ENCODE measurements around the gene PSMA1. TPM values are rescaled to one million over a fixed set of nuclear protein-coding genes. Genes with fewer than 3 reads are reported as not detected.

The PSMA1 gene
- total RNA-seq, 1 experiment from 2014 or later = 225 TPM

Other genes starting within 250 kb of the PSMA1 start
- gene RRAS2, start 161.2 kb downstream of the PSMA1 start, total RNA-seq (2014; rRNA removed) = 159 and 182 TPM in 2 replicates
- 232 and 235 TPM in 2 replicates for gene COPB1, start 20.6 kb downstream of the PSMA1 start, total RNA-seq (2014; rRNA removed)
- 0.06 TPM in 1 of 2 replicates, not detected in the other for gene PDE3B, start 123.4 kb upstream of the PSMA1 start, total RNA-seq (2014; rRNA removed)

Data from LHCN-M2 (cell line).